Thyroid gland (tissue), 4 donors: ENCODE results near the gene APC.

Experiments used
- CTCF ChIP-seq, 6 experiments: fragments of 200-600 bp in 3 of 6; fragments of 450-650 bp in 3 of 6; sonication (generic) in 3 of 6; IDR thresholded peaks; one replicate each; pipeline ENCODE4 v1.5.1; 2016 to 2019; ENCODE audit warnings: antibody characterized with exemption in 6 of 6, mild to moderate bottlenecking in 2 of 6, inconsistent platforms in 1 of 6, moderate library complexity in 1 of 6
- POLR2A ChIP-seq, 2 donors: fragments of 450-650 bp; IDR thresholded peaks; one replicate each; pipeline ENCODE4 v1.6.1; 2017; ENCODE audit warnings: antibody characterized with exemption in 2 of 2, mild to moderate bottlenecking in 2 of 2, moderate library complexity in 1 of 2

GRCh38 chr5:112724901-112725300 lies 12.8 kb upstream of the APC start:
- TF ChIP-seq CTCF (IDR thresholded peaks at IDR 0.05) = no peak
- TF ChIP-seq POLR2A (IDR thresholded peaks at IDR 0.05) = no peak
